ENCODE results near the gene DISP3. TPM values are rescaled to one million over a fixed set of nuclear protein-coding genes. Genes with fewer than 3 reads are reported as not detected.

The DISP3 gene
- total and polyA plus RNA-seq, 12 donors = 0.04 to 2.8 (median 0.41) TPM; not detected in 1

DNA sequence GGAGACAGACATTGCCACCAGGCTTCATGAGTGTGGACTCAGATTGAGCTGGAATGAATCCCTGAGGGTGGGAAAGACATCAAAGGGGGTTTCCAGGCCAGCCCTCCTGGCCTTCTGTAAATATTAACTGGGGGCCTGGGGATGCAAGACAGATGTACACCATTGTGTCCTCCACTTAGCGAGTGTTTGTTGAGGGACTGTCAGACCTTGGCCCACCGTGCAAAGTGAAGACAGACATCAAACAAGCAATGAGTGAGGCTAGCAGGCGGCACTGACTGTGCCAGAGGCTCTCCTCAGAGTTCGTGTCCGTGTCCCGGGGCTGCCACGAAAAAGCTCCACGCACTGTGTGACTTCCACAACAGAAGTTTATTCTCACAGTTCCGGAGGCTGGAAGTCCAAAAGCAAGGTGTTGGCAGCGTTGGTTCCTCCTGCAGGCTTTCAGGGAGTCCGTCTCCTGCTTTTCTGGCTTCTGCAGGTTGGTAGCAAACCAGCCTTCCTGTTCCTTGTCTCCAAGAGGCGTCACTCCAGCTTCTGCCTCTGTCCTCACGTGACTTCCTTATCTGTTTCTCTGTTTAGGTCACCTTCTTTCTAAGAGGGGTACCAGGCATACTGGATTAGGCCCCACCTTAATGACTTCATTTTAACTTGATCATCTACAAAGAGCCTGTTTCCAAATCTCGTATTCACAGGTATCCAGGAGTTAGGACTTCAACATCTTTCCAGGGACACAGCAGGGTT is 59.1 kb downstream of the DISP3 start:
- no peaks in the 10 kb centered on the region for H3K4me1 ChIP-seq (replicated peaks in 1 of 2)
- intact Hi-C loops (cut with DNase I) = no loop called here
- H3K4me3 ChIP-seq = no peak overlapping the region
- H3K36me3 ChIP-seq (replicated peaks in 1 of 2) = no peaks in the 10 kb centered on the region
- no peak overlapping the region for H3K27ac ChIP-seq
- no peak for DNase-seq
- no peaks in the 10 kb centered on the region for H3K9me3 ChIP-seq (replicated peaks in 1 of 3)
- TF ChIP-seq, protein P1, sequence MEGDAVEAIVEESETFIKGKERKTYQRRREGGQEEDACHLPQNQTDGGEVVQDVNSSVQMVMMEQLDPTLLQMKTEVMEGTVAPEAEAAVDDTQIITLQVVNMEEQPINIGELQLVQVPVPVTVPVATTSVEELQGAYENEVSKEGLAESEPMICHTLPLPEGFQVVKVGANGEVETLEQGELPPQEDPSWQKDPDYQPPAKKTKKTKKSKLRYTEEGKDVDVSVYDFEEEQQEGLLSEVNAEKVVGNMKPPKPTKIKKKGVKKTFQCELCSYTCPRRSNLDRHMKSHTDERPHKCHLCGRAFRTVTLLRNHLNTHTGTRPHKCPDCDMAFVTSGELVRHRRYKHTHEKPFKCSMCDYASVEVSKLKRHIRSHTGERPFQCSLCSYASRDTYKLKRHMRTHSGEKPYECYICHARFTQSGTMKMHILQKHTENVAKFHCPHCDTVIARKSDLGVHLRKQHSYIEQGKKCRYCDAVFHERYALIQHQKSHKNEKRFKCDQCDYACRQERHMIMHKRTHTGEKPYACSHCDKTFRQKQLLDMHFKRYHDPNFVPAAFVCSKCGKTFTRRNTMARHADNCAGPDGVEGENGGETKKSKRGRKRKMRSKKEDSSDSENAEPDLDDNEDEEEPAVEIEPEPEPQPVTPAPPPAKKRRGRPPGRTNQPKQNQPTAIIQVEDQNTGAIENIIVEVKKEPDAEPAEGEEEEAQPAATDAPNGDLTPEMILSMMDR (IDR thresholded peaks at IDR 0.05) = no peak
- no peak for TF ChIP-seq POLR2A (IDR thresholded peaks at IDR 0.05)
- WGBS, 4 donors = 78 to 84% (median 82%) methylated on average over 12 to 14 of the region's 14 CpGs
- H3K27me3 ChIP-seq = no peaks in the 10 kb centered on the region

DNA sequence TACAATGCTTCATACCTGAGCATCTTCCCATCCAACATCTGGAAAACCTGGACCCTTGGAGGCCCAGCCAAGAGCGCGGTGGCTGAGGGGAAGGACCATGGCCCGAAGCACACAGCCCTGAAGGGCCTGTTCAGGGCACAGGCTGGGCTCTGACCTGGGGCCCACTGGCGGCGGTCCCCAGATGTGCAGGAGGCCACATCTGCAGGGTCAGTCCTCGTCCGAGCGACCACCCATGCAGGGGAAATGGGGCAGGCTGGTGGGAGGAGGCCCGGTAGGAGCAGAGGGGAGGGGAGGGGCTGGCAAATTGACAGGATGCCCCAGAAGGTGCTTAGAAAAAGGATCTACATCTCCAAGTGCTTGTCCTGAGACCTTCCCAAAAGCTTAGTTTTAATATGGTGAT is 59.9 kb downstream of the DISP3 start:
- no peaks in the 10 kb centered on the region for H3K4me1 ChIP-seq (replicated peaks in 1 of 2)
- intact Hi-C loops (cut with DNase I) = no loop called here
- no peak overlapping the region for H3K4me3 ChIP-seq
- WGBS, 4 donors = 70 to 83% (median 75%) methylated on average over 6 to 9 of the region's 9 CpGs
- no peak for DNase-seq
- TF ChIP-seq, protein P1 (IDR thresholded peaks at IDR 0.05) = no peak
- no peak for TF ChIP-seq POLR2A (IDR thresholded peaks at IDR 0.05)
- no peaks in the 10 kb centered on the region for H3K9me3 ChIP-seq (replicated peaks in 1 of 3)
- no peak overlapping the region for H3K27ac ChIP-seq
- H3K27me3 ChIP-seq = peaks cover 4% of the 10 kb centered on the region
- H3K36me3 ChIP-seq (replicated peaks in 1 of 2) = no peaks in the 10 kb centered on the region

DNA sequence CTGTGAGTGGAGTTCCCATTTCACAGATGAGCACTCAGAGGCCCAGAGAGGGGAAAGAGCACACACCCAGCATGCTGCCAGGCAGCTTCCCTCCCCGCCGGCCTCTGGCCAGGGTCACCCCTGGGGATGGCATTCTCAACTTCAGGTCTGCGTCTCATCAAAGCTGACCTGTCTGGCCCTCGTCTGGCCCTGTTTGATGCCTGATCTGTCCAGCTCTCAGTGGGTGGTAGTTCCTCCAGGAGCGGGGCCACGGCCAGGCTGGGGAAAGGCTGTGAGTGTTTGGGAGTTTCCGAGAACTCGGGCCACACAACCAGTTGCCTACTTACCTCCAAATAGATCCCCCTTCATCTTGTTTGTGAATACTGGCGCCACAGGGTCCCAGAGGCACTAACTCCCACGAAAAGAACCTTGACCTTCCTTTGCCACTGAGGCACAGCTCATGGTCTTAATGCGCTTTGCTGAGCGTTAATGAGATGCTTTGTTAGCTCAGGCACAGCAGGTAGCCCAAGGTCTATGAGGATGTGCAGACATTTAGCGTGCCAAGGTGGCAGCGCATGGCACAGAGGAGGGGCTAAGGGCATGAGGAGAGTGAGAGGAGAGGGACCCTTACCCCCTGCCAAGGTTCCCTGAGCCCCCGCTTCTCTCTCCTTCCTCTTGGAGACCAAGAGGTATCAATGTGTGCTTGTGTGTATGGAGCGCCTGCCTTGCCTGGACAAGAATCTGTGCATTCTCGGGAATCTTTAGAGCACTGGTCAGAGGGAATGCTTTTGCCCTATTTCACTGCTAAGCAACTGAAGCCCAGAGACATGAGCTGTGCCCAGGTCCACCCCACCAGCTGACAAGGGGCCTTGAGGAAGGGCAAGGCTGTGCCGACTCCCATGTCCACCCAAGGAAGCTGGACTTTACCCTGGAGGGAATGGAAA is 61.2 kb downstream of the DISP3 start:
- 48 to 56% (median 50%) methylated on average over 15 to 18 of the region's 18 CpGs for WGBS, 4 donors
- no peak for DNase-seq
- Histone ChIP-seq H3K36me3 (replicated peaks in 1 of 2) (no peaks in the 10 kb centered on the region), H3K27ac (no peak overlapping the region), H3K4me3 (no peak overlapping the region), H3K4me1 (replicated peaks in 1 of 2) (no peaks in the 10 kb centered on the region), H3K27me3 (peaks cover 4% of the 10 kb centered on the region), H3K9me3 (replicated peaks in 1 of 3) (no peaks in the 10 kb centered on the region)
- intact Hi-C loops (cut with DNase I) = no loop called here
- TF ChIP-seq POLR2A (IDR thresholded peaks at IDR 0.05) = no peak
- TF ChIP-seq, protein P1 (IDR thresholded peaks at IDR 0.05) = no peak

DNA sequence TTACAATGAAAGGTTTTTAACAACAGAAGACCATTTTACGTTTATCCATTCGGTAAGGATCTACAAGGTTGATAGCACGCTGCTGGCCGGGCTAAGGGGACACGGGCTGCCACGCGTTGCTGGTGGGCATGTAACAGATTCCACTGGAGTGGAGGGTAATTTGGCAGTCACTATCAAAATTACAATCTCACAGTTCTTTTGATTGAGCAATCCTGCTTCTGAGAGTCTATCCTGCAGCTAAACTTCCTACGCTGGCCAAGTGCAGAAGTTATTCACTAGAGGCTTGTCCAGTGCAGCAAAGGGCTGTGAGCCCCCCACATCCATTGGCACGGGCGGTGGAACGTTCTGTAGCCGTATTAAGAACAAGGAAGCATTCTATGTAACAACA is 61.8 kb downstream of the DISP3 start:
- intact Hi-C loops (cut with DNase I) = no loop called here
- DNase-seq = no peak
- Histone ChIP-seq H3K36me3 (replicated peaks in 1 of 2) (no peaks in the 10 kb centered on the region), H3K27me3 (peaks cover 4% of the 10 kb centered on the region), H3K4me3 (no peak overlapping the region), H3K4me1 (replicated peaks in 1 of 2) (no peaks in the 10 kb centered on the region), H3K27ac (no peak overlapping the region), H3K9me3 (replicated peaks in 1 of 3) (no peaks in the 10 kb centered on the region)
- 64 to 76% (median 72%) methylated on average over 10 to 12 of the region's 12 CpGs for WGBS, 4 donors
- no peak for TF ChIP-seq POLR2A (IDR thresholded peaks at IDR 0.05)
- TF ChIP-seq, protein P1 (IDR thresholded peaks at IDR 0.05) = no peak
